Brain pericyte (primary cell): ENCODE results near the gene C1orf216.
"Not testable (repeated sequence)": the region's sequence is repeated elsewhere in the genome, so short reads cannot be mapped to it uniquely, and the experiment has no call there.

Experiments used
- DNase-seq: peaks from one replicate; pipeline ENCODE4 v3.0.0-alpha.2; 2012; ENCODE audit warnings: low read depth, low spot score

The C1orf216 gene

GRCh38 chr1:35718492-35719336 is at the start of gene C1orf216:
Gene C1orf216 (minus strand): TSS chr1:35718884. CDS start chr1:35716321, 2,563 bp downstream.
- no peak for DNase-seq

GRCh38 chr1:35764283-35764682 is 45.6 kb upstream of the C1orf216 start:
- DNase-seq = no peak

- DNase-seq = no peak
Observed at GRCh38 chr1:35763201-35763600, 44.5 kb upstream of the C1orf216 start.

- no peak for DNase-seq
Observed at GRCh38 chr1:35762141-35762540, 43.5 kb upstream of the C1orf216 start.

GRCh38 chr1:35756064-35756463 is 37.4 kb upstream of the C1orf216 start:
- no peak for DNase-seq

GRCh38 chr1:35753626-35754260 is 35.1 kb upstream of the C1orf216 start:
- DNase-seq = no peak

- no peak for DNase-seq
Observed at GRCh38 chr1:35748326-35748725, 29.6 kb upstream of the C1orf216 start.

GRCh38 chr1:35745124-35745730 is 26.5 kb upstream of the C1orf216 start:
- no peak for DNase-seq

- DNase-seq = no peak
Observed at GRCh38 chr1:35737120-35737519, 18.4 kb upstream of the C1orf216 start.

- DNase-seq = no peak
Observed at GRCh38 chr1:35727434-35728040, 8.9 kb upstream of the C1orf216 start.

GRCh38 chr1:35726450-35727433 is 8.1 kb upstream of the C1orf216 start:
- DNase-seq = no peak

GRCh38 chr1:35725596-35725995 is 6.9 kb upstream of the C1orf216 start:
- DNase-seq = no peak

GRCh38 chr1:35717911-35718476 is 690 bp downstream of the C1orf216 start:
- no peak for DNase-seq

- DNase-seq = no peak
Observed at GRCh38 chr1:35715568-35716002, 3.1 kb downstream of the C1orf216 start.

GRCh38 chr1:35714921-35715567 is 3.6 kb downstream of the C1orf216 start:
- DNase-seq = no peak

GRCh38 chr1:35711098-35711497 is 7.6 kb downstream of the C1orf216 start:
- DNase-seq = not testable (repeated sequence)

- DNase-seq = no peak
Observed at GRCh38 chr1:35708952-35709351, 9.7 kb downstream of the C1orf216 start.

- no peak for DNase-seq
Observed at GRCh38 chr1:35708441-35708921, 10.2 kb downstream of the C1orf216 start.

- DNase-seq = no peak
Observed at GRCh38 chr1:35707601-35708440, 10.9 kb downstream of the C1orf216 start.
